Neural progenitor cell (in vitro differentiated cells): Measurements from ENCODE around the gene CSRNP3.

ENCODE experiments used
- EZH2phosphoT487 ChIP-seq: fragments of 200-600 bp; sonication (generic); IDR thresholded peaks from 2 replicates; pipeline ENCODE4 v1.6.1; 2017; ENCODE audit warnings: antibody characterized with exemption
- TF ChIP-seq, protein P1 (sequence below): fragments of 200-600 bp; sonication (generic); IDR thresholded peaks from 2 replicates; pipeline ENCODE4 v1.5.1; 2017; ENCODE audit warnings: antibody characterized with exemption, mild to moderate bottlenecking

DNA sequence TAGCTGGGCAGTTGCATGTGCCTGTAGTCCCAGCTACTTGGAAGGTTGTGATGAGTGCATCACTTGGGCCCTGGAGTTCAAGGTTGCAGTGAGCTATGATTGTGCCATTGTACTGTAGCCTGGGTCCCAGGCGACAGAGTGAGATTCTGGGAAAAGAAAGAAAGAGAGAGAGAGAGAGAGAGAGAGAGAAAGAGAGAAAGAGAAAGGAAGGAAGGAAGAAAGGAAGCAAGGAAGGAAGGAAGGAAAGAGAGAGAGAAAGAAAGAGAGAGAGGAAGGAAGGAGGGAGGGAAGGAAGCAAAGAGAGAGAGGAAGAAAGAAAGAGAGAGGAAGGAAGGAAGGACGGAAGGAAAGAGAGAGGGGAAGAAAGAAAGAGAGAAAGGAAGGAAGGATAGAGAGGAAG is 196.1 kb downstream of the CSRNP3 start:
- TF ChIP-seq, protein P1, sequence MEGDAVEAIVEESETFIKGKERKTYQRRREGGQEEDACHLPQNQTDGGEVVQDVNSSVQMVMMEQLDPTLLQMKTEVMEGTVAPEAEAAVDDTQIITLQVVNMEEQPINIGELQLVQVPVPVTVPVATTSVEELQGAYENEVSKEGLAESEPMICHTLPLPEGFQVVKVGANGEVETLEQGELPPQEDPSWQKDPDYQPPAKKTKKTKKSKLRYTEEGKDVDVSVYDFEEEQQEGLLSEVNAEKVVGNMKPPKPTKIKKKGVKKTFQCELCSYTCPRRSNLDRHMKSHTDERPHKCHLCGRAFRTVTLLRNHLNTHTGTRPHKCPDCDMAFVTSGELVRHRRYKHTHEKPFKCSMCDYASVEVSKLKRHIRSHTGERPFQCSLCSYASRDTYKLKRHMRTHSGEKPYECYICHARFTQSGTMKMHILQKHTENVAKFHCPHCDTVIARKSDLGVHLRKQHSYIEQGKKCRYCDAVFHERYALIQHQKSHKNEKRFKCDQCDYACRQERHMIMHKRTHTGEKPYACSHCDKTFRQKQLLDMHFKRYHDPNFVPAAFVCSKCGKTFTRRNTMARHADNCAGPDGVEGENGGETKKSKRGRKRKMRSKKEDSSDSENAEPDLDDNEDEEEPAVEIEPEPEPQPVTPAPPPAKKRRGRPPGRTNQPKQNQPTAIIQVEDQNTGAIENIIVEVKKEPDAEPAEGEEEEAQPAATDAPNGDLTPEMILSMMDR = no peak
- TF ChIP-seq EZH2phosphoT487 = no peak
